22Rv1 (cell line): ENCODE results near the gene GSTT2.
A peak's percentile ranks its signal among the peaks of the same experiment; 100 is the strongest.
"Not testable (repeated sequence)": the region's sequence is repeated elsewhere in the genome, so short reads cannot be mapped to it uniquely, and the experiment has no call there.

Source experiments
- H3K27ac ChIP-seq: fragments of 450-650 bp; 2 replicates; pipeline ENCODE4 v1.5.1; 2017
- CTCF ChIP-seq: fragments of 450-650 bp; IDR thresholded peaks from 2 replicates; pipeline ENCODE4 v1.5.1; 2017; ENCODE audit warnings: mild to moderate bottlenecking
- ZFX ChIP-seq: fragments of 450-650 bp; IDR thresholded peaks from 2 replicates; pipeline ENCODE4 v1.6.1; 2017; ENCODE audit warnings: antibody characterized with exemption, borderline replicate concordance

The GSTT2 gene

DNA sequence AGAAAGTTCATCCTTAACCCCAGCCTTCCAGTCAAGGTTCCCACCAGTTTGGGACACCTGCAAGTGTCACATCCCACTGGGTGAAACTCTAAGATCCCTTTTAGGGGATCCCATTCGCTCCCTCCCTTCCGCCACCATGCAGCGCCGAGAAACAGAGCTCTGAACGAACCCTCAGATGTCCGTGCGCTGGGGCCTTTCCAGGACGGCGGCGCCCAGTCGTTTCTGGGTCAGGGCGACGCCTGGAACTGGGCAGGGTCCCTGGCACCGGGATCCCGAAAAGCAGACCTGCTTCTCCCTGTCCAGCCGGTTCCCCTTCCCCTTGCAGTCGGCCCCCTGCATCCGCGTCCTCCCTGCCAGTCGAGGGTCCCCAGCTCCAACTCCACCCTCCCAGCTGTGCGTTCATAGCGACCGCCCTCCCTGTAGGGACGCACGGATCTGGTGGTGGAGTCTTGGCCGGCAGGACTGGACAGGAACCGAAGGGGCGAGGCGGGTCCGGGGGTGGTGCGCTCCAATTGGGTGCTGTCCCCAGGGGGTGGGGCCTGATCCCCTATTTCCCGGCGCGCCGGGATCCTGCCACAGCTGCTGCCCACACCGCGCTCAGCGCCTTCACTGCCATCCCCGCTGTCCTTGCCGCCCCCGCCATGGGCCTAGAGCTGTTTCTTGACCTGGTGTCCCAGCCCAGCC lies at the start of gene GSTT2:
TSS of gene GSTT2 (plus strand) at position 578 of the 684 bp plus-strand sequence.
- not testable (repeated sequence) for H3K27ac ChIP-seq

DNA sequence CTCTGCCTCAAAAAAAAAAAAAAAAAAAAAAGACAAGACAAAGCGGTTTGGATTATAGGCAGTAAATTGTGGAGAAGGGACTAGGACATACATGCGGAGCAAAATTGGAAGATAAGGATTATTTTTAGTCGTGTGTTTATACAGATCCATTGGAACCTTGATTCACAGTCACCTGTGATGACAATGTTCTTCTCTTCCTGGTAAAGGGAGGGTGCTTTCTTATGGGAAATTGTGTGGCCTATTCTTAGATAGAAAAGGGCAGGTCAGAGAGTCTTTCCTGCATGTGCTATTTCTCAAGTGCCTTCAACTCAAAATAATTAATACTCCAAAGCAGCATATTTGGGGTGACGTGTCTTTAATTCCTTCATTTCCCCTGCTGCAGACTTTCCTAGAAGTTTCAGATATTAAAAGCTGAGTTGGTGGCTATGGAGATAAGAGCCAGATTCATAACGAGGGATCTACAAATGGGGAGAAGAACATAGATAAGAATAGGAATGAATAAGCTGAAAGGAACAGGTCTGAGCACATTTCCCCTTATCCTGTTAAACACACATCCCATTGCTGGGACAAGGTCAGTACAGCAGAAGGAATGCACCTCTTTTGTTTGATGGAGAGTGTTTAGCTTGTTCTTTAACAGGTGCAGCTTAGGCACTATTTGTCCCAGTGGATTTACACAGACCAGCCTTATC lies 41.5 kb upstream of the GSTT2 start:
- no peak overlapping the region for H3K27ac ChIP-seq
- TF ChIP-seq CTCF = no peak
- no peak for TF ChIP-seq ZFX

- TF ChIP-seq ZFX (no peak), CTCF (no peak)
Observed at GRCh38 chr22:23939017-23939357, 40.9 kb upstream of the GSTT2 start.

GRCh38 chr22:23940166-23940565 lies 39.8 kb upstream of the GSTT2 start:
- not testable (repeated sequence) for H3K27ac ChIP-seq

More at GRCh38 chr22:23939017-23939357, 40.9 kb upstream of the GSTT2 start:
- H3K27ac ChIP-seq = no peak overlapping the region

DNA sequence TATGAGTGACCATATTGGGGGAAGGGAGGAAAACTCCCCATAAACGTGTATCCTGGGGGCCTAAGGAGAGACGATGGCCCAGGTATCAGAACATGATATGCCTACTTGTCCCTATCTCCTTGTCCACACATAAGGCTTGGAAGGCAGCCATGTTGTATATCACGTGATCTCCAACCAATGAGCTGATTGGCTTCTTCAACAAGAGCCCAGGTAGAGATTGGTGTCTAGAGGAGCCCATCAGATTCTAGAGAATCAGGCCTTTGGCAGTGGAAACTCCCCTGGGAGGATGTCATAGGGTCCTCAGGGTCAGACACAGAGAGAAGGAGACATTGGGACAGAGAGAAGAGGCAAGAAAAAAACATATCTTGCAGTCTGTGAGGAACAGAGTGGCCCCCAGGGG lies 32.5 kb upstream of the GSTT2 start:
- not testable (repeated sequence) for H3K27ac ChIP-seq

DNA sequence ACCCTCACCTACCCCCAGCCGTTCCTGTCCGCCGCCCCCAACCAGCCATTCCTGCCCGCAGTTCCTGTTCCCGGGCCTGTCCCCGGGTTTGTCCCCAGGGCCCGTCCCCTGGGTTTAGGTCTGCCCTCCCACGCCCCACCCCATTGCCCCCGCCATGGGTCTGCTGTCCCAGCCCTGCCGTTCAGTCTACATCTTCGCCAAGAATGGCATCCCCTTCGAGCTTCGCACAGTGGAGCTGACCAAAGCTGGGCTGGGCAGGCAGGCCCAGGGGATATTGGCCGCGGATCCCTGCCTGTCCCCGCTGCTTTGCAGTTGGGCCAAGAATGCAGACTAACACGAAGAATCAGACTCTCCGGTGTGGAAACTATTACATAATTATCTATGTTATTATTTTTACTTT lies 30.2 kb upstream of the GSTT2 start:
- H3K27ac ChIP-seq = not testable (repeated sequence)

DNA sequence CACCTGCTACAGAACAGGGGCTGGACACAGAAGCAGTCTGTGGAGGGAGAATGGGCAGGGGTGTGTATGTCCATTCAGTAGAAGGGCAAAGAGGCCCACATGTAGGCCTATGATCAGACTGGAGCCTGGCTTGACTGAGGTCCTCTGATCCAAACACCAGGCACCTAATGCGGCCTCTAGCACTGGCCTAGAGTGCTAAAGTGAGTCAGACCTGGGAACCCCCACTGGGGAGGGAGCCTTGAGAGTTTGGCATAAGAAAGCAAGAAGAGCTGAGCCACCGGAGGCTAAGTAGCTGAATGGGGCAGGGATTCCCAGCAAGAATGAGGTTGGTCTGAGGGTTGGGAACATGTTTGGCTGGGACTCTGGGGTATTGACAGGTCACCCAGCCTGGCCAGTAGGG lies 28.6 kb upstream of the GSTT2 start:
- H3K27ac ChIP-seq = not testable (repeated sequence)

DNA sequence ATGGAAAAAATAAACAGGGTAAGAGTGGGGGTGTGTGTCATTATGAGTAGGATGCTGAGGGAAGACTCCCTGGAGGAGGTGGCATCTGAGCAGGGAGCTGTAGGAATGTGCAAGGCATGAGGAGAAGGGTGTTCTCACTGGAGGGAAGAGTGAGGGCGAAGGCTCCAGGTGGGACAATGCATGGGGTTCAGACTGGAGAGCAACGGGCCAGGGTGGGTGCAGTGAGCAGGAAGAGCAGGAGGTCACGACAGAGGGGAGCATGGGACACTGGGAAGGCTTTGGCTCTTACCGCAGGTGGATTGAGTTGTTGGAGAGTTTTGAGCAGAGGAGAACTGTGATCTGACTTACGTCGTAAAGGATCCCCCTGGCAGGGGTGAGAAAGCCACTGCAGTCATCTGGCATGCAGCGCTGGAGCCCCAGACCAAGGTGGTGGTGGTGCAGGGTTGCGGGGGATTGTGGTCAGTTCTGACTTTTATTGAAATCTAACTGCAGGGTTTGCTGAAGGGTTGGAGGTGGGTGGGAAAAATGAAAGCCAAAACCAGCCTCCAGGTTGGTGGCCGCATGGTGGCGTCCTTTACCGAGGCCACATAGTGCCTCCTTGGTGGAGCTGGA lies 27.0 kb upstream of the GSTT2 start:
- H3K27ac ChIP-seq = not testable (repeated sequence)

- not testable (repeated sequence) for H3K27ac ChIP-seq
Observed at GRCh38 chr22:23953485-23953884, 26.4 kb upstream of the GSTT2 start.

GRCh38 chr22:23954193-23954990 lies 25.5 kb upstream of the GSTT2 start:
- not testable (repeated sequence) for H3K27ac ChIP-seq

DNA sequence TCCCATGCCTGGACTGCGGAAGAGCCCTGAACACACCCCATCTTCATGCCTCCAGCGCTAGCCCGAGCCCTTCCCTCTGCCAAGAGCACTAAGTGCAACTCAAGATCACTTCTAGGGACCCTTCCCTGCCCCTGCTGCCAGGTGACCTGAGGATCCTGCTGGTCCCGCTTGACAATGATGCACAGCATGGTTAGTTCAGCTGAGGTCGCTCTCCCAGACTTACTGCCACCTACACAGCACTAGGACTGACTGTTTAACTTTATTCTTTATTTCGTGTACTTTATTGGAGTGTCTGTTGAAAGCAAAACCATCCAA lies 25.0 kb upstream of the GSTT2 start:
- H3K27ac ChIP-seq = not testable (repeated sequence)

- H3K27ac ChIP-seq = not testable (repeated sequence)
Observed at GRCh38 chr22:23955886-23956285, 24.0 kb upstream of the GSTT2 start.

DNA sequence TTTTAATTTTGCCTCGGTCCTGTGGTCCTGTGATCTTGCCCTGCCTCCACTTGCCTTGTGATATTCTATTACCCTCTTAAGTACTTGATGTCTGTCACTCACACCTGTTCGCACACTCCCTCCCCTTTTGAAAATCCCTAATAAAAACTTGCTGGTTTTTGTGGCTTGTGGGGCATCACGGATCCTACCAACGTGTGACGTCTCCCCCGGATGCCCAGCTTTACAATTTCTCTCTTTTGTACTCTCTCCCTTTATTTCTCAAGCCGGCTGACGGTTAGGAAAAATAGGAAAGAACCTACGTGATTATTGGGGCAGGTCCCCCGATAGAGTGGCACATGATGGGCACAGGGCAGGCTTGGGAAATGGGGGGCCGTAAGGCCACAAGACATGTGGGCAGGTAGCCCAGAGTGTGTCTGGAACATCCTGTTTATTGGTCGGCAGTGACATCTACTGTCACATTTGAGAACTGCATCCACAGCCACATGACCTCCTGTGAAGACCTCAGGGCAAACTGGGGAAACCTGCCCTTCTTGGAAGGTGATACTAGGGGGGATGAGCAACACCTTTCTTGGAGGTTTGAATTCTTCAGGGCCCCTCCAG lies 23.5 kb upstream of the GSTT2 start:
- TF ChIP-seq CTCF = peak; percentile 73
- not testable (repeated sequence) for H3K27ac ChIP-seq

GRCh38 chr22:23961084-23961771 lies 18.7 kb upstream of the GSTT2 start, which contains the start of gene GSTT2B:
TSS of gene GSTT2B (minus strand) at chr22:23961195. CDS start at chr22:23961131, 64 bp downstream.
- H3K27ac ChIP-seq = not testable (repeated sequence)

DNA sequence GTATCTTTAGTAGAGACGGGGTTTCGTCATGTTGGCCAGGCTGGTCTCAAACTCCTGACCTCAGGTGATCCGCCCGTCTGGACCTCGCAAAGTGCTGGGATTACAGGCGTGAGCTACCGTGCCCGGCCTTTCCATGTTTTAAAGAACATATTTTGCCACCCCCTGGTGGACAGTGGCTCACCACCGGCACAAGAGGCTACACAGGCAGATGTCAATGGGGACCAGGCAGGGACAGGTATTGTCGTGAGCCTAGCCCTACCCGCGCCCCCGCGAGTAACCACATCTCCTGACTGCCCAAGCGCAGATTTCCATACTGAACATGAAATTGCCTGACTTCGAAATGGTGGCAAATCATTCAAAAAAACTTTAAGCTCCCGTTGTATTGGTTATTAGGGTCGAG lies 13.8 kb upstream of the GSTT2 start:
- not testable (repeated sequence) for H3K27ac ChIP-seq

DNA sequence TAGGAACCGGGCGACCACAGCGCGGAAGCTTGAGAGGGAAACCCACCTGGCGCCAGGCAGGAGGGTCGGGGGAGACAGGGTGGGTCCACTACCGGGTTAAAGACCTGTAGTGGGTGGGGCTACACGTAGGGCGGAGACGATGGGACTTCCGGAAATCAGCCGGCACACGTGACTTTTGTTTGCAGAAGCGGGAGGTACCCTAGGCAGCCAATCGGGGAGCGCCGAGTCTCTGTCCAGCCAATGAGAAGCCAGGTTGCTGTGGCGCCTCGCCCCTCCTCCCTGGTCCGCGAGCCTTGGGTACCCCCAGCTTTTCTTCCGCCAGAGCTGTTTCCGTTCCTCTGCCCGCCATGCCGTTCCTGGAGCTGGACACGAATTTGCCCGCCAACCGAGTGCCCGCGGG lies 13.4 kb upstream of the GSTT2 start, which contains the start of gene DDTL:
TSS of gene DDTL (plus strand) at position 321 of the 400 bp plus-strand sequence. CDS start at position 348, 27 bp downstream.
- not testable (repeated sequence) for H3K27ac ChIP-seq
